Measurements from ENCODE around the gene TOR3A.

TOR3A gene

DNA sequence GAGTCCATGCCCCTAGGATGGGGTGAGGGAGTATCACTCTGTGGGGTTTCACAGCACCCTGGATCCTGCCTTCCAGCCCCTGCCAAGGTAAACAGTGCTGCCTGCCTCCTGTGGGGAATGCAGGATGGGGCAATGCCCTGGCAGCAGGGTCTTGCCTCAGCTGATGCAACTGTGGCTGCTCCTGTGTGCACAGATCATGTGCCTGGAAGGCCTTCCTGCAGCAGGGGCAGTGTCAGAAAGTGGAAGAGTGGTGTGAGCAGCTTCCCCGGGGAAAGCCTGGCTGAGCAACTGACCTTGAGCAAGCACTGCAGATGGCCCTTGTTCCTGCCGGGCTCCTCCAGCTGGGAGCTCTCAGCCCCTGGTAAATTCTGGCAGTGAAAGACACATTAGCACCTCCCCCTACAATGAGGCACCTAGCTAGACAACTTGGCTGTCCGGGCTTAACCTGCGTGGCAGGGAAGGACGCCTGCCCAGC, 9.9 kb downstream of the TOR3A start:
- Histone ChIP-seq H3K27me3 (ENCODE audit: control insufficient read depth in 1 of 2, insufficient read depth in 2 of 2, low read length in 2 of 2) (no peaks in the 10 kb centered on the region), H3K36me3 (ENCODE audit: control insufficient read depth in 2 of 2, insufficient read depth in 2 of 2, low read length in 2 of 2) (peaks cover 31 to 45% of the 10 kb centered on the region in 2 donors), H3K9me3 (ENCODE audit: control insufficient read depth in 2 of 2, low read length in 2 of 2) (no peaks in the 10 kb centered on the region), H3K27ac (ENCODE audit: low read length) (no peak overlapping the region), H3K4me3 (ENCODE audit: low read length in 2 of 2) (no peak overlapping the region), H3K9ac (ENCODE audit: low read length in 2 of 2) (no peak overlapping the region), H3K4me1 (ENCODE audit: control insufficient read depth, insufficient read depth, low read length) (peaks cover 14% of the 10 kb centered on the region)

DNA sequence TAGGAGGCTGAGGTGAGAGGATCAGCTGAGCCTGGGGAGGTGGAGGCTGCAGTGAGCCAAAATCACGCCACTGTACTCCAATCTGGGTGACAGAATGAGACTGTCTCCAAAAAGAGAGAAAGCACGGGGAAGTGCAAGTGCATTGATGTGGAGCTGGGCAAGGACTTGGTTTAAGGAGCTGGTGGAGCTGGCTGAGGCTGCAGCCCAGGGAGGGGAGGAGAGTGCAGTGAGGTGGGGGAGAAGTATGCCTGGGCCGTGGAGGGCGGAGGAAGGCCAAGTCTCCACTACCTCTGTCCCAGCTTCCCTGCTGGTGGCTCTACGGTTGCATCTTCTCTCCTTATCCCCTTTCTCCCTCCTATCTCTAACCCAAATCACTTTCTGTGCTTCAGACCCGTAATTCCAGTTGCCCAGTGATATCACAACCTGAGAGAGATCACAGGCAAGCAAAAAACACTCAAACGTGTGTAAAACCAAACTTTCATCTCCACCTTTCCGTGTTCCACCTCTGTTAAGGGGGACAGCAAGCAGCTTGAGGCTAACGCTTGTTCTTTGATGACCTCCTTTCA, 11.1 kb downstream of the TOR3A start:
- Histone ChIP-seq H3K27me3 (ENCODE audit: control insufficient read depth in 1 of 2, insufficient read depth in 2 of 2, low read length in 2 of 2) (no peaks in the 10 kb centered on the region), H3K9me3 (ENCODE audit: control insufficient read depth in 2 of 2, low read length in 2 of 2) (no peaks in the 10 kb centered on the region), H3K27ac (ENCODE audit: low read length) (no peak overlapping the region), H3K4me1 (ENCODE audit: control insufficient read depth, insufficient read depth, low read length) (peaks cover 12% of the 10 kb centered on the region), H3K36me3 (ENCODE audit: control insufficient read depth in 2 of 2, insufficient read depth in 2 of 2, low read length in 2 of 2) (peaks cover 38 to 45% of the 10 kb centered on the region in 2 donors), H3K9ac (ENCODE audit: low read length in 2 of 2) (no peak overlapping the region), H3K4me3 (ENCODE audit: low read length in 2 of 2) (no peak overlapping the region)

DNA sequence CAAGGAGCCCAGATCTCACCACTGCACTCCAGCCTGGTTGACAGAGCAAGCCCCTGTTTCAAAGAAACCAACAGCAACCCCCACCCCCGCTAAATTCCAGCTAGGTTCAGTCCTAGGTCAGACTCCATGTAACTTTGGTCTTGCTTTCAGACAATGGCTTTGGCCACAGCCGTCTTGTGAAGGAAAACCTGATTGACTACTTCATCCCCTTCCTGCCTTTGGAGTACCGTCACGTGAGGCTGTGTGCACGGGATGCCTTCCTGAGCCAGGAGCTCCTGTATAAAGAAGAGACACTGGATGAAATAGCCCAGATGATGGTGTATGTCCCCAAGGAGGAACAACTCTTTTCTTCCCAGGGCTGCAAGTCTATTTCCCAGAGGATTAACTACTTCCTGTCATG, 12.9 kb downstream of the TOR3A start:
- Histone ChIP-seq H3K4me1 (ENCODE audit: control insufficient read depth, insufficient read depth, low read length) (peaks cover 10% of the 10 kb centered on the region), H3K27me3 (ENCODE audit: control insufficient read depth in 1 of 2, insufficient read depth in 2 of 2, low read length in 2 of 2) (no peaks in the 10 kb centered on the region), H3K27ac (ENCODE audit: low read length) (no peak overlapping the region), H3K9ac (ENCODE audit: low read length in 2 of 2) (no peak overlapping the region), H3K36me3 (ENCODE audit: control insufficient read depth in 2 of 2, insufficient read depth in 2 of 2, low read length in 2 of 2) (peaks cover 38 to 39% of the 10 kb centered on the region in 2 donors), H3K9me3 (ENCODE audit: control insufficient read depth in 2 of 2, low read length in 2 of 2) (no peaks in the 10 kb centered on the region), H3K4me3 (ENCODE audit: low read length in 2 of 2) (no peak overlapping the region)

DNA sequence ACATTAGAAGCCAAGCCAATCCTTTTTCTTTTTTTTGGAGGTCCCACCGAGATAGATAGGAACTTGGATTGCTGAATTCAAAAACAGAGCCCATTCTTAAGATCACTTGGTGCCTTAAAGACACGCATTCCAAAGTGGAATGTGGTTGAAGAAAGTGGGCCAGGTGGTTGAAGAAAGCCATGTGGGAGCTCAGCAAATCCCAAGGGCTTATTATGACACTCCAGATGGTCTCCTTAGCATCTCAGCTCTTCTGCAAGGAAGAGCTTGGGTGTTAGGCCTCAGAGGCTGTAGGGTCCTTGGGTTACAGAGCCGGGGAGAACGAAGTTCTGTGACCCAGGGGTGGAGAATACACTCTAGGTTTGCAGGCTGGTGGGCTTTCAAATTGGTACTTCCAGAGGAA, 13.5 kb downstream of the TOR3A start:
- Histone ChIP-seq H3K4me3 (ENCODE audit: low read length in 2 of 2) (no peak overlapping the region), H3K9me3 (ENCODE audit: control insufficient read depth in 2 of 2, low read length in 2 of 2) (no peaks in the 10 kb centered on the region), H3K27ac (ENCODE audit: low read length) (no peak overlapping the region), H3K4me1 (ENCODE audit: control insufficient read depth, insufficient read depth, low read length) (peaks cover 10% of the 10 kb centered on the region), H3K36me3 (ENCODE audit: control insufficient read depth in 2 of 2, insufficient read depth in 2 of 2, low read length in 2 of 2) (peaks cover 38 to 39% of the 10 kb centered on the region in 2 donors), H3K27me3 (ENCODE audit: control insufficient read depth in 1 of 2, insufficient read depth in 2 of 2, low read length in 2 of 2) (no peaks in the 10 kb centered on the region), H3K9ac (ENCODE audit: low read length in 2 of 2) (no peak overlapping the region)

DNA sequence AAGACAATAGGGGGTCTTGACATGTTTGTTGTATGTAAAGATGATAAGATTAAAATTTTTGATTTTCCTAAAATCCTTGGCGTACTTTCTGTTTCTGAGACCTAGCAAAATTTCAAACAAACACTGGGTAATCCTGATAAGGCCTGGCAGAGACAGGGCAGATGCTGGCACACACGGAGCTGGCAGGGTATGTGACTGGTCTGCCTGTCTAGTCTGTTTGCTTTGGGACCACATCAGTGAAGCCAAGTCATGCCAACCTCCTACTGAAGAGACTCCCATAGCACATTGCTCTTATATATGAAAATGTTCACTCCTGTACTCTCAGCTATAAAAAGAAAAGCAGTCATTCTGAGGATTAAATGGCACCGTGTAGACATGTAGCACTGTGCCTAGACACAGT, 14.1 kb downstream of the TOR3A start:
- no peak overlapping the region for H3K27ac ChIP-seq (ENCODE audit: low read length)
- H3K36me3 ChIP-seq (ENCODE audit: control insufficient read depth in 2 of 2, insufficient read depth in 2 of 2, low read length in 2 of 2), result peaks cover 38 to 40% of the 10 kb centered on the region in 2 donors
- H3K4me1 ChIP-seq (ENCODE audit: control insufficient read depth, insufficient read depth, low read length), result peaks cover 10% of the 10 kb centered on the region
- H3K9me3 ChIP-seq (ENCODE audit: control insufficient read depth in 2 of 2, low read length in 2 of 2), result no peaks in the 10 kb centered on the region
- no peaks in the 10 kb centered on the region for H3K27me3 ChIP-seq (ENCODE audit: control insufficient read depth in 1 of 2, insufficient read depth in 2 of 2, low read length in 2 of 2)
- H3K9ac ChIP-seq (ENCODE audit: low read length in 2 of 2), result no peak overlapping the region
- no peak overlapping the region for H3K4me3 ChIP-seq (ENCODE audit: low read length in 2 of 2)

DNA sequence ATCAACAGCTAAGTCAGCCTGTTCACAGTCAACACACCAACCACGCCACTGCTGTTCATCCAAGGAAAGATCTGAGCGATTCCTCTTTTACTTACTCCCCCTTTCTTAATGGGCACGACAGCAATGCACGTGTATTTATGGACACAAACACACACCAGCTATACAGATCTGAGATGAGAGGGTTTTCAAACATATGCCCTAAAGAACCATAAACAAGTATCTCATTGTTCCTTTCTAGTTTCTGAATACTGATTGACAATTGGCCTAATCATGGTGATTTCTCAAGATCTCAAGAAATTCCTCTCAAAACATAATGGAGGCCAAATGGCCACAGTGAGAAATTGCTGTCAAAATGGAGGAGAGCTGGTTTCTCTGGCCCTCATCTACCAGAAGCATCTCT, 18.0 kb downstream of the TOR3A start:
- Histone ChIP-seq H3K4me3 (ENCODE audit: low read length in 2 of 2) (no peak overlapping the region), H3K27me3 (ENCODE audit: control insufficient read depth in 1 of 2, insufficient read depth in 2 of 2, low read length in 2 of 2) (no peaks in the 10 kb centered on the region), H3K9ac (ENCODE audit: low read length in 2 of 2) (no peak overlapping the region), H3K27ac (ENCODE audit: low read length) (no peak overlapping the region), H3K4me1 (ENCODE audit: control insufficient read depth, insufficient read depth, low read length) (no peaks in the 10 kb centered on the region), H3K36me3 (ENCODE audit: control insufficient read depth in 2 of 2, insufficient read depth in 2 of 2, low read length in 2 of 2) (peaks cover 19 to 22% of the 10 kb centered on the region in 2 donors), H3K9me3 (ENCODE audit: control insufficient read depth in 2 of 2, low read length in 2 of 2) (no peaks in the 10 kb centered on the region)

DNA sequence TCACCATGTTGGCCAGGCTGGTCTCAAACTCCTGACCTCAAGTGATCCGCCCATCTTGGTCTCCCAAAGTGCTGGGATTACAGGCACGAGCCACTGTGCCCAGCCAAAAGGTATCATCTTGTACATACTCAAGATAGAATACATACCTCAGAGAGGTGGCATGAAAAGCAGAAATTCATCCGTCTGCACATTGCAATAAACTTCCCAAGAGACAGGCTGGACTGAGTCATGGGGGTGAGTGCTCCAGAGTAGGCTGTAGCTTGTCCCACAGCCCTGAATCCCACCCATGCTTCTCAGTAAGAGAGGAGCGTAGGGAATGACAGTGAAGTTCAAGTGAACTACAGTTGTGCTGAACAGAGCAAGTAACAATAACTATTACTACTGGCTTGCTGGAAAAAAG, 19.7 kb downstream of the TOR3A start:
- Histone ChIP-seq H3K36me3 (ENCODE audit: control insufficient read depth in 2 of 2, insufficient read depth in 2 of 2, low read length in 2 of 2) (peaks cover 6 to 9% of the 10 kb centered on the region in 2 donors), H3K4me1 (ENCODE audit: control insufficient read depth, insufficient read depth, low read length) (no peaks in the 10 kb centered on the region), H3K4me3 (ENCODE audit: low read length in 2 of 2) (no peak overlapping the region), H3K9ac (ENCODE audit: low read length in 2 of 2) (no peak overlapping the region), H3K27ac (ENCODE audit: low read length) (no peak overlapping the region), H3K9me3 (ENCODE audit: control insufficient read depth in 2 of 2, low read length in 2 of 2) (no peaks in the 10 kb centered on the region), H3K27me3 (ENCODE audit: control insufficient read depth in 1 of 2, insufficient read depth in 2 of 2, low read length in 2 of 2) (no peaks in the 10 kb centered on the region)

DNA sequence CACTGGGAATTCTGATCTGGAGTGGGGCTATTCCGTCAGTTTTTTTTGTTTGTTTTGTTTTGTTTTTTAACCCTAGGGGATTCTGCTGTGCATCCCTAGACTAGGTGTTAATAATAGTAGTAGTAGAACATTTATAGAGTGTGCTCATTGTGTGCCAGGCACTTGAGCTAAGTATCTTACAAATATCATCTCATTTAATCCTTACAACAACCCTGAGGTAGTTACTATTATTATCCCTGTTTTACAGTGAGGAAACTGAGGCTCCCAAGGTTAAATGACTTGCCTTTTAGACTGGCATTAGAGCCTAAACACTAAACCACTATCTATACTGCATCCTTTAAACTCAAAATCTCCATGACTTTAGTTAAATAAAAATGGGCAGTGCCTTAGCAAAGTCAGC, 22.1 kb downstream of the TOR3A start:
- H3K4me3 ChIP-seq (ENCODE audit: low read length in 2 of 2), result no peak overlapping the region
- no peak overlapping the region for H3K9ac ChIP-seq (ENCODE audit: low read length in 2 of 2)
- peaks cover 2% of the 10 kb centered on the region for H3K4me1 ChIP-seq (ENCODE audit: control insufficient read depth, insufficient read depth, low read length)
- no peaks in the 10 kb centered on the region for H3K27me3 ChIP-seq (ENCODE audit: control insufficient read depth in 1 of 2, insufficient read depth in 2 of 2, low read length in 2 of 2)
- no peak overlapping the region for H3K27ac ChIP-seq (ENCODE audit: low read length)
- H3K36me3 ChIP-seq (ENCODE audit: control insufficient read depth in 2 of 2, insufficient read depth in 2 of 2, low read length in 2 of 2), result peaks cover 13 to 20% of the 10 kb centered on the region in 2 donors
- H3K9me3 ChIP-seq (ENCODE audit: control insufficient read depth in 2 of 2, low read length in 2 of 2), result no peaks in the 10 kb centered on the region

DNA sequence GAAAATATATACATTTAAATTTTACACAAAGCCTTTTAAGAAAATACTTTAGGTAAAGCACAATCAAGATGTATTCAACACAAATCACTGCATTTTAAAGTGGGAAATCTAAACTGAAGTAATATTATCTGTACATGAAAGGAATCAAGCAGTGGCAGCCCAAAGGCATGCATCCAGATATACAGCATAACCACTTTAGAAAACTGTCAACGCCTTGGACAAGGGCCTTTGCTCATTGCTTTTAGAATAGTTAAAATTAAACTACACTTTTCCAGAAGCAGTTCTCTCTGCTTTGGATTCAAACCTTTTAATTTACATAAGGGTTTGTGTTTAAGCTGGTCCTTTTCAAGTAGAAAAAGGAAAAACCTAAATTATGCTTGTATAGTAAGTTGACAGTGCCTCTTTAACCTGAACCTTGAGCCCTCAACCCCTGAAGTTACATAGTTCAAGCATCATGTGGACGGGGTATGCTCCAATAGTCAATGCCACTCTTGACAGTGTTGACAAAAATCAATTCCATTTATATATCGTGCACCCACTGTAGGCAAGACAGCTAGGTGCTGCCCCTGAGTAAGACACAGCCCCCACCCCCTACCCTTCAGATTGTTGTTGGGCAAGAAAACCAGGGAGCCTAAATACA, 22.9 kb downstream of the TOR3A start:
- H3K9me3 ChIP-seq (ENCODE audit: control insufficient read depth in 2 of 2, low read length in 2 of 2), result no peaks in the 10 kb centered on the region
- peaks cover 2% of the 10 kb centered on the region for H3K4me1 ChIP-seq (ENCODE audit: control insufficient read depth, insufficient read depth, low read length)
- H3K9ac ChIP-seq (ENCODE audit: low read length in 2 of 2), result no peak overlapping the region
- H3K36me3 ChIP-seq (ENCODE audit: control insufficient read depth in 2 of 2, insufficient read depth in 2 of 2, low read length in 2 of 2), result peaks cover 13 to 25% of the 10 kb centered on the region in 2 donors
- H3K27me3 ChIP-seq (ENCODE audit: control insufficient read depth in 1 of 2, insufficient read depth in 2 of 2, low read length in 2 of 2), result no peaks in the 10 kb centered on the region
- no peak overlapping the region for H3K4me3 ChIP-seq (ENCODE audit: low read length in 2 of 2)
- H3K27ac ChIP-seq (ENCODE audit: low read length), result no peak overlapping the region

DNA sequence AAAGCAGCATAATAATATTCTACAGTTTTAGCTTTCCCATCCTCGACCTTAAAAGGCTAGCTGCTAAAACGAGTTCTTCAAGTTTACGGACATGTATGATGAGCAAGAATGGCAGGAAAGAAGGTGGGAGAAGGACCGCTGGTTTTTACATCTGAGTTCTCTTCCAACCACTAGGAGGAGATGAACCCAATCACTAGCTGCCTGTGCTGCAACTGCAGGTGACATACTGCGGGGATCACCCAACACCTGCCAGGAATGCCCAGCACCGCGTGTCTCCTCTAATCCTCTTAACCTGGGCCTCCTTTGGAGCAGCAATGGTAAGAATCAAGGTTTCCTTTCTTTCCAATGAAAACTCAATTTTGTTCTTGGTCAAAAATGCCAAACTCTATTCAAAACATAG, 23.5 kb downstream of the TOR3A start:
- H3K36me3 ChIP-seq (ENCODE audit: control insufficient read depth in 2 of 2, insufficient read depth in 2 of 2, low read length in 2 of 2), result peaks cover 19 to 30% of the 10 kb centered on the region in 2 donors
- peaks cover 2% of the 10 kb centered on the region for H3K4me1 ChIP-seq (ENCODE audit: control insufficient read depth, insufficient read depth, low read length)
- H3K27ac ChIP-seq (ENCODE audit: low read length), result no peak overlapping the region
- no peak overlapping the region for H3K4me3 ChIP-seq (ENCODE audit: low read length in 2 of 2)
- H3K27me3 ChIP-seq (ENCODE audit: control insufficient read depth in 1 of 2, insufficient read depth in 2 of 2, low read length in 2 of 2), result no peaks in the 10 kb centered on the region
- H3K9me3 ChIP-seq (ENCODE audit: control insufficient read depth in 2 of 2, low read length in 2 of 2), result no peaks in the 10 kb centered on the region
- no peak overlapping the region for H3K9ac ChIP-seq (ENCODE audit: low read length in 2 of 2)
